ENCODE data around the gene PREPL. TPM values are rescaled to one million over a fixed set of nuclear protein-coding genes. Genes with fewer than 3 reads are reported as not detected.

PREPL gene
- total and polyA plus RNA-seq, 2 of the 4 experiments (the other 2 are of a cell fraction) = 27.6 to 39.6 TPM

DNA sequence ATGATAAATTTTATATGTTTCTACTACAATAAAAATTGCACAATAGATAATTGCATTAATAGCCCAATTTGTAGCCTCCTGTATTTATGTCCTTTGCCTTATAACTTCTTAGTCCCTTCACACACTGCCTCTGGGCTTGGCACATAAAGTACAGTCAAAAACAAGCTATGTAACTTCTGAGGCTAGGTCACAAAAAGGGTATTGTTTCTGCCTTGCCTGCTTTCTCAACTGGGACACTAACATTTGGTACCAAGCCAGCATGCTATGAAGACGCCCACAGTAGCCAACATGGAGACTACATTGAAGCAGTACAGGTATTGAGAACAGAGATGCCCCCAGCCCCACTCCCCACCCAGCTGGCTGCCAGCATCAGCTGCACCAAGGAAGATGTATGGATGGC, 91.5 kb downstream of the PREPL start:
- no peak overlapping the region for H4K91ac ChIP-seq (ENCODE audit: insufficient read depth, low read depth, low read length)
- no peaks in the 10 kb centered on the region for H3K9me1 ChIP-seq (ENCODE audit: insufficient read depth, low read length)
- TF ChIP-seq CHD1 (IDR thresholded peaks at IDR 0.05; ENCODE audit: low read depth, low read length) = no peak
- no peak for TF ChIP-seq RFX5 (IDR thresholded peaks at IDR 0.05; ENCODE audit: low read depth, low read length)
- no peak for TF ChIP-seq MAFK (IDR thresholded peaks at IDR 0.05; ENCODE audit: low read depth, low read length)
- TF ChIP-seq RAD21 (IDR thresholded peaks at IDR 0.05; ENCODE audit: low read length) = no peak
- TF ChIP-seq NFE2L2 (IDR thresholded peaks at IDR 0.05; ENCODE audit: low read depth, low read length) = no peak
- TF ChIP-seq MAZ (IDR thresholded peaks at IDR 0.05; ENCODE audit: borderline replicate concordance, low read depth, low read length) = no peak
- TF ChIP-seq FOS (IDR thresholded peaks at IDR 0.05; ENCODE audit: low read depth, low read length) = no peak
- no peak for TF ChIP-seq BHLHE40 (IDR thresholded peaks at IDR 0.05; ENCODE audit: low read depth, low read length)
- TF ChIP-seq CTCF (conservative IDR thresholded peaks at IDR 0.05; ENCODE audit: low read depth, low read length) = no peak
- TF ChIP-seq POLR2A (IDR thresholded peaks at IDR 0.05; ENCODE audit: low read depth, low read length) = no peak
- TF ChIP-seq RCOR1 (IDR thresholded peaks at IDR 0.05; ENCODE audit: insufficient replicate concordance, low read length) = no peak
- no peak for TF ChIP-seq ELK1 (IDR thresholded peaks at IDR 0.05; ENCODE audit: borderline replicate concordance, low read depth, low read length)
- TF ChIP-seq MXI1 (IDR thresholded peaks at IDR 0.05; ENCODE audit: borderline replicate concordance, low read depth, low read length) = no peak
- no peak for TF ChIP-seq SMC3 (IDR thresholded peaks at IDR 0.05; ENCODE audit: low read depth, low read length)
- TF ChIP-seq CEBPB (IDR thresholded peaks at IDR 0.05; ENCODE audit: low read depth, low read length) = no peak
- in situ Hi-C loops (cut with MboI; ENCODE audit: low sequenced_read_pairs) = no loop called here
- DNase-seq (no peak), ATAC-seq (ENCODE audit: low read depth) (no peak)
- H3K4me3 ChIP-seq (ENCODE audit: insufficient read depth, low read depth, low read length) = no peak overlapping the region
- H3K27me3 ChIP-seq (ENCODE audit: control insufficient read depth, insufficient read depth, low read length) = no peaks in the 10 kb centered on the region; the same call in 1 of the 2 replicates
- H3K9ac ChIP-seq (ENCODE audit: low read depth, low read length) = no peak overlapping the region
- no peaks in the 10 kb centered on the region for H3K36me3 ChIP-seq (ENCODE audit: control insufficient read depth, insufficient read depth, low read length)
- H2BK5ac ChIP-seq (ENCODE audit: low read depth, low read length, poor library complexity, severe bottlenecking) = no peak overlapping the region
- peaks cover 4% of the 10 kb centered on the region for H3K4me1 ChIP-seq (ENCODE audit: control insufficient read depth, insufficient read depth, low read length)
- H4K8ac ChIP-seq (ENCODE audit: low read depth in 2 of 2, low read length in 2 of 2) = no peak overlapping the region
- no peak overlapping the region for H2BK20ac ChIP-seq (ENCODE audit: low read depth, low read length)
- H2AK9ac ChIP-seq (replicated peaks; ENCODE audit: low read depth, low read length, poor library complexity) = no peak overlapping the region
- no peak overlapping the region for H3K18ac ChIP-seq (ENCODE audit: low read depth, low read length)
- WGBS, 2 experiments (ENCODE audit: extremely low coverage in 2 of 2, insufficient read length in 1 of 2) = no CpG with 5 or more reads among the region's 1 CpG
- dilution Hi-C loops (cut with HindIII; ENCODE audit: low sequenced_read_pairs, unreplicated experiment) = no loop called here
- no peak overlapping the region for H2AK5ac ChIP-seq (ENCODE audit: low read depth, low read length)
- no peaks in the 10 kb centered on the region for H3K9me3 ChIP-seq (ENCODE audit: control insufficient read depth, insufficient read depth, low read length)
- H4K20me1 ChIP-seq (ENCODE audit: insufficient read depth, low read length) = no peaks in the 10 kb centered on the region
- no peak overlapping the region for H3K14ac ChIP-seq (replicated peaks; ENCODE audit: low read depth, low read length)
- no peak overlapping the region for H3K4me2 ChIP-seq (ENCODE audit: low read depth, low read length)
- no TSS peak for BruUV-seq (replicated peaks)
- ChIA-PET CTCF (no interaction called here), POLR2A (ENCODE audit: unreplicated experiment) (no interaction called here)
- H2BK15ac ChIP-seq (ENCODE audit: low read depth, low read length) = no peak overlapping the region
- no peak overlapping the region for H3K56ac ChIP-seq (ENCODE audit: extremely low read depth, insufficient read depth, low read length)
- intact Hi-C loops (cut with micrococcal nuclease) = no loop called here
- no peak overlapping the region for H2AFZ ChIP-seq (replicated peaks; ENCODE audit: low read length, poor library complexity)
- H3K27ac ChIP-seq (ENCODE audit: insufficient read depth, low read length) = no peak overlapping the region
- no peaks in the 10 kb centered on the region for H3K79me1 ChIP-seq (ENCODE audit: low read depth in 1 of 2, low read length in 2 of 2)
- no peak overlapping the region for H4K5ac ChIP-seq (ENCODE audit: low read depth, low read length)
- H3K4ac ChIP-seq (ENCODE audit: low read depth, low read length) = no peak overlapping the region
- no peak overlapping the region for H3K23ac ChIP-seq (ENCODE audit: low read depth, low read length)
- H2BK120ac ChIP-seq (ENCODE audit: low read depth, low read length) = no peak overlapping the region

Data from IMR-90 (cell line).